ENCODE data around the gene UIMC1. TPM values are rescaled to one million over a fixed set of nuclear protein-coding genes. Genes with fewer than 3 reads are reported as not detected.

Gene UIMC1
- polyA plus RNA-seq, 1 of the 3 experiments (the other 2 are of a cell fraction): 19.9 TPM

Other genes starting within 250 kb of the UIMC1 start
- gene UNC5A, start 196.2 kb downstream of the UIMC1 start, polyA plus RNA-seq (2012; rRNA removed): 0.46 and 0.55 TPM in 2 replicates
- gene HK3, start 107.4 kb downstream of the UIMC1 start, polyA plus RNA-seq (2012; rRNA removed): 0.02 TPM in 2 replicates
- gene ZNF346, start 15.9 kb upstream of the UIMC1 start, polyA plus RNA-seq (2012; rRNA removed): 15.1 and 19.6 TPM in 2 replicates
- gene FGFR4, start 80.1 kb upstream of the UIMC1 start, polyA plus RNA-seq (2012; rRNA removed): 4.4 and 5.6 TPM in 2 replicates
- gene NSD1, start 127.0 kb upstream of the UIMC1 start, polyA plus RNA-seq (2012; rRNA removed): 6.7 and 9.0 TPM in 2 replicates